H7 (cell line): Measurements from ENCODE around the gene ZNFX1. TPM values are rescaled to one million over a fixed set of nuclear protein-coding genes. Genes with fewer than 3 reads are reported as not detected.
"Not testable (repeated sequence)": the region's sequence is repeated elsewhere in the genome, so short reads cannot be mapped to it uniquely, and the experiment has no call there.

ENCODE experiments used
- DNase-seq: peaks from one replicate; pipeline ENCODE4 v3.0.0; 2012
- H3K27me3 ChIP-seq: 2 replicates; pipeline ENCODE4 v1.6.0; 2011; ENCODE audit warnings: mild to moderate bottlenecking, low read length; ENCODE audit not compliant: control insufficient read depth, insufficient read depth
- H3K36me3 ChIP-seq: replicated peaks from 2 replicates; pipeline ENCODE4 v1.5.1; 2011; ENCODE audit warnings: low read length; ENCODE audit not compliant: control insufficient read depth, insufficient read depth
- H3K4me3 ChIP-seq: 2 replicates; pipeline ENCODE4 v1.5.1; 2011; ENCODE audit warnings: low read depth, mild to moderate bottlenecking, control low read depth, low read length, moderate library complexity; ENCODE audit not compliant: insufficient read depth
- total RNA-seq: library from RNA; depleted of rRNA; stranded (reverse); fragments of >200 nt; shearing (Covaris generic); gene quantifications from 2 replicates; pipeline ENCODE4 v1.2.3, GENCODE V29; 2014

The ZNFX1 gene
- total RNA-seq, 1 experiment from 2014 or later: 8.5 TPM

- Histone ChIP-seq H3K27me3 (no peaks in the 10 kb centered on the region), H3K4me3 (no peak overlapping the region), H3K36me3 (no peaks in the 10 kb centered on the region)
- DNase-seq: no peak
Measured at GRCh38 chr20:49308875-49309274, 31.0 kb upstream of the ZNFX1 start.

- no peaks in the 10 kb centered on the region for H3K36me3 ChIP-seq
- no peaks in the 10 kb centered on the region for H3K27me3 ChIP-seq
- no peak for DNase-seq
- no peak overlapping the region for H3K4me3 ChIP-seq
Measured at GRCh38 chr20:49306903-49307620, 29.2 kb upstream of the ZNFX1 start.

GRCh38 chr20:49303065-49303552, 25.3 kb upstream of the ZNFX1 start:
- H3K27me3 ChIP-seq: no peaks in the 10 kb centered on the region
- no peak for DNase-seq
- no peaks in the 10 kb centered on the region for H3K36me3 ChIP-seq
- no peak overlapping the region for H3K4me3 ChIP-seq

GRCh38 chr20:49297605-49298530, 20.0 kb upstream of the ZNFX1 start:
- H3K36me3 ChIP-seq: no peaks in the 10 kb centered on the region; the same call in none of the 2 replicates
- H3K27me3 ChIP-seq: no peaks in the 10 kb centered on the region
- DNase-seq: no peak
- H3K4me3 ChIP-seq: no peak overlapping the region

- DNase-seq, H3K4me3 ChIP-seq, H3K27me3 ChIP-seq, H3K36me3 ChIP-seq: not testable (repeated sequence)
Measured at GRCh38 chr20:49294002-49294654, 16.3 kb upstream of the ZNFX1 start.

GRCh38 chr20:49293122-49293521, 15.3 kb upstream of the ZNFX1 start:
- Histone ChIP-seq H3K36me3 (peaks cover 11% of the 10 kb centered on the region), H3K4me3 (no peak overlapping the region), H3K27me3 (no peaks in the 10 kb centered on the region)
- DNase-seq: no peak

GRCh38 chr20:49292010-49292409, 14.2 kb upstream of the ZNFX1 start:
- Histone ChIP-seq H3K4me3 (no peak overlapping the region), H3K36me3 (peaks cover 20% of the 10 kb centered on the region), H3K27me3 (no peaks in the 10 kb centered on the region)
- no peak for DNase-seq

GRCh38 chr20:49291200-49291599, 13.3 kb upstream of the ZNFX1 start:
- peaks cover 28% of the 10 kb centered on the region for H3K36me3 ChIP-seq

GRCh38 chr20:49290608-49291191, 12.8 kb upstream of the ZNFX1 start:
- Histone ChIP-seq H3K27me3 (no peaks in the 10 kb centered on the region), H3K4me3 (no peak overlapping the region), H3K36me3 (peaks cover 33% of the 10 kb centered on the region)
- no peak for DNase-seq

More at GRCh38 chr20:49291200-49291599, 13.3 kb upstream of the ZNFX1 start:
- no peaks in the 10 kb centered on the region for H3K27me3 ChIP-seq
- H3K4me3 ChIP-seq: no peak overlapping the region
- no peak for DNase-seq

- H3K4me3 ChIP-seq: no peak overlapping the region
- peaks cover 44% of the 10 kb centered on the region for H3K36me3 ChIP-seq
- no peaks in the 10 kb centered on the region for H3K27me3 ChIP-seq
- no peak for DNase-seq
Measured at GRCh38 chr20:49288784-49289696, 11.2 kb upstream of the ZNFX1 start.

GRCh38 chr20:49288250-49288751, 10.4 kb upstream of the ZNFX1 start:
- peaks cover 50% of the 10 kb centered on the region for H3K36me3 ChIP-seq
- no peak for DNase-seq
- no peaks in the 10 kb centered on the region for H3K27me3 ChIP-seq
- H3K4me3 ChIP-seq: no peak overlapping the region

GRCh38 chr20:49287555-49288249, 9.8 kb upstream of the ZNFX1 start:
- DNase-seq: no peak
- Histone ChIP-seq H3K4me3 (no peak overlapping the region), H3K36me3 (peaks cover 56% of the 10 kb centered on the region), H3K27me3 (no peaks in the 10 kb centered on the region)
